ENCODE results near the gene SH3RF1. TPM values are rescaled to one million over a fixed set of nuclear protein-coding genes. Genes with fewer than 3 reads are reported as not detected.

SH3RF1 gene
- total RNA-seq, 3 donors from 2014 or later, result 20.2 to 37.0 (median 27.9) TPM

- no peak for DNase-seq (ENCODE audit: low spot score in 2 of 2)
- Histone ChIP-seq H3K36me3 (no peaks in the 10 kb centered on the region), H3K27ac (no peak overlapping the region), H3K9me3 (no peaks in the 10 kb centered on the region), H3K4me1 (no peaks in the 10 kb centered on the region), H3K4me3 (no peak overlapping the region), H3K27me3 (no peaks in the 10 kb centered on the region)
- intact Hi-C loops (cut with DNase I; ENCODE audit: low total_unique reads), result no loop called here
- no peak for TF ChIP-seq POLR2AphosphoS5 (IDR thresholded peaks at IDR 0.05)
These were observed 10.4 kb downstream of the SH3RF1 start for GRCh38 chr4:169260217-169260866.

- no peaks in the 10 kb centered on the region for H3K9me3 ChIP-seq
- intact Hi-C loops (cut with DNase I; ENCODE audit: low total_unique reads), result no loop called here
- no peaks in the 10 kb centered on the region for H3K4me1 ChIP-seq
- no peak overlapping the region for H3K27ac ChIP-seq
- no peaks in the 10 kb centered on the region for H3K36me3 ChIP-seq
- no peak overlapping the region for H3K4me3 ChIP-seq
- DNase-seq (ENCODE audit: low spot score in 2 of 2), result no peak
- H3K27me3 ChIP-seq, result no peaks in the 10 kb centered on the region
- TF ChIP-seq POLR2AphosphoS5 (IDR thresholded peaks at IDR 0.05), result no peak
- no peak for TF ChIP-seq POLR2A (IDR thresholded peaks at IDR 0.05)
- no peak for TF ChIP-seq CTCF (IDR thresholded peaks at IDR 0.05)
These were observed 11.5 kb downstream of the SH3RF1 start for GRCh38 chr4:169259271-169259670.

GRCh38 chr4:169258141-169258540 is 12.6 kb downstream of the SH3RF1 start:
- no peak overlapping the region for H3K4me3 ChIP-seq
- TF ChIP-seq POLR2A (IDR thresholded peaks at IDR 0.05) (no peak), POLR2AphosphoS5 (IDR thresholded peaks at IDR 0.05) (no peak), CTCF (IDR thresholded peaks at IDR 0.05) (no peak)
- no peak for DNase-seq (ENCODE audit: low spot score in 2 of 2)
- H3K36me3 ChIP-seq, result no peaks in the 10 kb centered on the region
- no peaks in the 10 kb centered on the region for H3K27me3 ChIP-seq
- H3K4me1 ChIP-seq, result no peaks in the 10 kb centered on the region
- intact Hi-C loops (cut with DNase I; ENCODE audit: low total_unique reads), result no loop called here
- H3K27ac ChIP-seq, result no peak overlapping the region
- H3K9me3 ChIP-seq, result no peaks in the 10 kb centered on the region

GRCh38 chr4:169256856-169257761 is 13.6 kb downstream of the SH3RF1 start:
- Histone ChIP-seq H3K27ac (no peak overlapping the region), H3K4me1 (peaks cover 0 to 5% of the 10 kb centered on the region in 2 donors), H3K4me3 (no peak overlapping the region), H3K36me3 (no peaks in the 10 kb centered on the region), H3K27me3 (no peaks in the 10 kb centered on the region), H3K9me3 (no peaks in the 10 kb centered on the region)
- no peak for TF ChIP-seq POLR2A (IDR thresholded peaks at IDR 0.05)
- no peak for TF ChIP-seq CTCF (IDR thresholded peaks at IDR 0.05)
- TF ChIP-seq POLR2AphosphoS5 (IDR thresholded peaks at IDR 0.05), result no peak
- DNase-seq (ENCODE audit: low spot score in 2 of 2), result no peak
- intact Hi-C loops (cut with DNase I; ENCODE audit: low total_unique reads), result no loop called here

GRCh38 chr4:169256101-169256612 is 14.6 kb downstream of the SH3RF1 start:
- Histone ChIP-seq H3K36me3 (no peaks in the 10 kb centered on the region), H3K9me3 (no peaks in the 10 kb centered on the region), H3K27me3 (no peaks in the 10 kb centered on the region), H3K4me3 (no peak overlapping the region), H3K4me1 (peaks cover 3 to 5% of the 10 kb centered on the region in 2 donors), H3K27ac (no peak overlapping the region)
- TF ChIP-seq POLR2AphosphoS5 (IDR thresholded peaks at IDR 0.05), result no peak
- TF ChIP-seq POLR2A (IDR thresholded peaks at IDR 0.05), result no peak
- no peak for TF ChIP-seq CTCF (IDR thresholded peaks at IDR 0.05)
- no peak for DNase-seq (ENCODE audit: low spot score in 2 of 2)
- intact Hi-C loops (cut with DNase I; ENCODE audit: low total_unique reads), result no loop called here
